ENCODE measurements around the gene ZNF300.
"Not testable (repeated sequence)": the region's sequence is repeated elsewhere in the genome, so short reads cannot be mapped to it uniquely, and the experiment has no call there.

Gene ZNF300

GRCh38 chr5:150845185-150845859 lies 59.5 kb downstream of the ZNF300 start:
- not testable (repeated sequence) for DNase-seq

Measured in suppressor macrophage (primary cell).